Measurements from ENCODE around the gene KIRREL1. TPM values are rescaled to one million over a fixed set of nuclear protein-coding genes. Genes with fewer than 3 reads are reported as not detected.
A peak's percentile ranks its signal among the peaks of the same experiment; 100 is the strongest.

Gene KIRREL1
- total and polyA plus RNA-seq, 5 donors from 2014 or later: not detected

GRCh38 chr1:157966031-157966537 is 27.4 kb upstream of the KIRREL1 start:
- ATAC-seq (ENCODE audit: low read depth in 2 of 2) (no peak), DNase-seq (no peak)
- Histone ChIP-seq H3K9me3 (ENCODE audit: control insufficient read depth in 2 of 2, low read length in 2 of 2) (no peaks in the 10 kb centered on the region), H3K4me1 (ENCODE audit: control insufficient read depth, insufficient read depth, low read length, poor library complexity, severe bottlenecking) (no peaks in the 10 kb centered on the region), H3K4me3 (ENCODE audit: low read depth, low read length) (no peak overlapping the region), H3K36me3 (ENCODE audit: control insufficient read depth, insufficient read depth, low read length) (no peaks in the 10 kb centered on the region), H3K27me3 (ENCODE audit: control insufficient read depth, insufficient read depth, low read length) (peaks cover 4% of the 10 kb centered on the region), H3K27ac (ENCODE audit: insufficient read depth, low read length, poor library complexity, severe bottlenecking) (no peak overlapping the region)
- Mint-ChIP-seq H3K4me1 (no peaks in the 10 kb centered on the region), H3K4me3 (no peak overlapping the region), H3K9me3 (peaks cover 0 to 2% (median 0%) of the 10 kb centered on the region in 7 donors), H3K27me3 (peaks cover 5% of the 10 kb centered on the region), H3K27ac (no peak overlapping the region), H3K36me3 (no peaks in the 10 kb centered on the region)

DNA sequence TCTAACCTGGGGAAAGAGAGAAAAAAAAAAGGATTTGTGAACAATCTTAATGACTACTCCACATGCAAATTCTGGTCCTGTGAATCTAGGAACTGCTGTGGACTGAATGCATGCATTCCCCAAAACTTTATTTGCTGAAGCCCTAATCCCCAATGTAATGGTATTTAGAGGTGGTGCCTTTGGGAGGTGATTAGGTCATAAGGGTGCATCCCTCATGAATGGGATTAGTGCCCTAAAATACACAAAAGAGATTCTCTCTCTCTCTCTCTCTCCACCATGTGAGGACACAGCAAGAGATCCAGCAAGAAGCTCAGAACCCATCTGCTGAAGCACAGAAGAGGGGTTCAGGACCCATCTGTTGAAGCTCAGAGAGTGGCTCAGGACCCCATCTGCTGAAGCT is 26.2 kb upstream of the KIRREL1 start:
- DNase-seq (no peak), ATAC-seq (ENCODE audit: low read depth in 2 of 2) (no peak)
- no peak overlapping the region for H3K27ac ChIP-seq (ENCODE audit: insufficient read depth, low read length, poor library complexity, severe bottlenecking)
- no peaks in the 10 kb centered on the region for H3K36me3 ChIP-seq (ENCODE audit: control insufficient read depth, insufficient read depth, low read length)
- no peaks in the 10 kb centered on the region for H3K4me1 ChIP-seq (ENCODE audit: control insufficient read depth, insufficient read depth, low read length, poor library complexity, severe bottlenecking)
- Mint-ChIP-seq H3K27me3 (peaks cover 8% of the 10 kb centered on the region), H3K27ac (no peak overlapping the region), H3K4me1 (no peaks in the 10 kb centered on the region), H3K36me3 (no peaks in the 10 kb centered on the region), H3K9me3 (peaks cover 0 to 3% (median 0%) of the 10 kb centered on the region in 7 donors), H3K4me3 (no peak overlapping the region)
- H3K9me3 ChIP-seq (ENCODE audit: control insufficient read depth in 2 of 2, low read length in 2 of 2): no peaks in the 10 kb centered on the region
- H3K4me3 ChIP-seq (ENCODE audit: low read depth, low read length): no peak overlapping the region
- peaks cover 2% of the 10 kb centered on the region for H3K27me3 ChIP-seq (ENCODE audit: control insufficient read depth, insufficient read depth, low read length)

- DNase-seq (no peak), ATAC-seq (ENCODE audit: low read depth in 2 of 2) (no peak)
- H3K4me1 ChIP-seq (ENCODE audit: control insufficient read depth, insufficient read depth, low read length, poor library complexity, severe bottlenecking): no peaks in the 10 kb centered on the region
- no peaks in the 10 kb centered on the region for H3K9me3 ChIP-seq (ENCODE audit: control insufficient read depth in 2 of 2, low read length in 2 of 2)
- no peak overlapping the region for H3K4me3 Mint-ChIP-seq
- peaks cover 8% of the 10 kb centered on the region for H3K27me3 Mint-ChIP-seq
- H3K4me1 Mint-ChIP-seq: no peaks in the 10 kb centered on the region
- H3K27me3 ChIP-seq (ENCODE audit: control insufficient read depth, insufficient read depth, low read length): peaks cover 2% of the 10 kb centered on the region
- no peak overlapping the region for H3K27ac ChIP-seq (ENCODE audit: insufficient read depth, low read length, poor library complexity, severe bottlenecking)
- no peak overlapping the region for H3K4me3 ChIP-seq (ENCODE audit: low read depth, low read length)
- H3K36me3 Mint-ChIP-seq: no peaks in the 10 kb centered on the region
- no peaks in the 10 kb centered on the region for H3K36me3 ChIP-seq (ENCODE audit: control insufficient read depth, insufficient read depth, low read length)
- no peak overlapping the region for H3K27ac Mint-ChIP-seq
- H3K9me3 Mint-ChIP-seq: peaks cover 0 to 6% (median 3%) of the 10 kb centered on the region in 7 donors
Measured at GRCh38 chr1:157968508-157968907, 24.9 kb upstream of the KIRREL1 start.

DNA sequence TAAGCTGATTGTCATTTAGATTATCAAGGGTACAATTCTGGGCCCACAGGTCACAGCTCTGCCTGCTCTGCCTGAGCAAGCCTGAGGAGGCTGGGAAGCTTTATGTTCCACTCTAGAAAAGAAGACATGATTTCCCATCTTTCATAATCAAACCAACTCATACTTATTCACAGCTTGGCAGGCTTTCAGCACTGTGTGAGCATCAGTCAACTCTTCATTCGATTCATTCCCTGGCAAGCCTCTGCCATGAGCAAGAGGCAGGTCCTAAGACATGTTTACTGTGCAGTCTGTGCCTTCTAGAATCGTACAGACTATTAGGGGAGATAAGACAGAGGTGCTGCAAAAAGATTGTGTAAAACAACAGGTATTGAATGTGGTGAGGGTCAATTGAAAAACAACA is 24.5 kb upstream of the KIRREL1 start:
- H3K4me1 ChIP-seq (ENCODE audit: control insufficient read depth, insufficient read depth, low read length, poor library complexity, severe bottlenecking): no peaks in the 10 kb centered on the region
- no peaks in the 10 kb centered on the region for H3K9me3 ChIP-seq (ENCODE audit: control insufficient read depth in 2 of 2, low read length in 2 of 2)
- Mint-ChIP-seq H3K4me3 (no peak overlapping the region), H3K9me3 (peaks cover 0 to 10% (median 3%) of the 10 kb centered on the region in 7 donors), H3K27me3 (peaks cover 8% of the 10 kb centered on the region), H3K27ac (no peak overlapping the region), H3K4me1 (no peaks in the 10 kb centered on the region), H3K36me3 (no peaks in the 10 kb centered on the region)
- ATAC-seq (ENCODE audit: low read depth in 2 of 2): no peak
- H3K36me3 ChIP-seq (ENCODE audit: control insufficient read depth, insufficient read depth, low read length): no peaks in the 10 kb centered on the region
- DNase-seq: no peak
- no peaks in the 10 kb centered on the region for H3K27me3 ChIP-seq (ENCODE audit: control insufficient read depth, insufficient read depth, low read length)
- H3K27ac ChIP-seq (ENCODE audit: insufficient read depth, low read length, poor library complexity, severe bottlenecking): no peak overlapping the region
- no peak overlapping the region for H3K4me3 ChIP-seq (ENCODE audit: low read depth, low read length)

- ATAC-seq (ENCODE audit: low read depth in 2 of 2): no peak
- peaks cover 0 to 11% (median 3%) of the 10 kb centered on the region in 7 donors for H3K9me3 Mint-ChIP-seq
- no peak overlapping the region for H3K27ac ChIP-seq (ENCODE audit: insufficient read depth, low read length, poor library complexity, severe bottlenecking)
- H3K36me3 Mint-ChIP-seq: no peaks in the 10 kb centered on the region
- H3K27me3 ChIP-seq (ENCODE audit: control insufficient read depth, insufficient read depth, low read length): no peaks in the 10 kb centered on the region
- peaks cover 8% of the 10 kb centered on the region for H3K27me3 Mint-ChIP-seq
- H3K9me3 ChIP-seq (ENCODE audit: control insufficient read depth in 2 of 2, low read length in 2 of 2): no peaks in the 10 kb centered on the region
- H3K4me3 ChIP-seq (ENCODE audit: low read depth, low read length): no peak overlapping the region
- no peaks in the 10 kb centered on the region for H3K36me3 ChIP-seq (ENCODE audit: control insufficient read depth, insufficient read depth, low read length)
- H3K27ac Mint-ChIP-seq: no peak overlapping the region
- no peak overlapping the region for H3K4me3 Mint-ChIP-seq
- peak in 1 of 3 donors; percentile 8 for DNase-seq
- no peaks in the 10 kb centered on the region for H3K4me1 ChIP-seq (ENCODE audit: control insufficient read depth, insufficient read depth, low read length, poor library complexity, severe bottlenecking)
- no peaks in the 10 kb centered on the region for H3K4me1 Mint-ChIP-seq
Measured at GRCh38 chr1:157969697-157970485, 23.6 kb upstream of the KIRREL1 start.

- Histone ChIP-seq H3K9me3 (ENCODE audit: control insufficient read depth in 2 of 2, low read length in 2 of 2) (no peaks in the 10 kb centered on the region), H3K36me3 (ENCODE audit: control insufficient read depth, insufficient read depth, low read length) (no peaks in the 10 kb centered on the region), H3K4me3 (ENCODE audit: low read depth, low read length) (no peak overlapping the region), H3K4me1 (ENCODE audit: control insufficient read depth, insufficient read depth, low read length, poor library complexity, severe bottlenecking) (no peaks in the 10 kb centered on the region), H3K27ac (ENCODE audit: insufficient read depth, low read length, poor library complexity, severe bottlenecking) (no peak overlapping the region), H3K27me3 (ENCODE audit: control insufficient read depth, insufficient read depth, low read length) (no peaks in the 10 kb centered on the region)
- H3K27me3 Mint-ChIP-seq: peaks cover 14% of the 10 kb centered on the region
- ATAC-seq (ENCODE audit: low read depth in 2 of 2) (no peak), DNase-seq (no peak)
- H3K27ac Mint-ChIP-seq: no peak overlapping the region
- H3K36me3 Mint-ChIP-seq: no peaks in the 10 kb centered on the region
- no peaks in the 10 kb centered on the region for H3K4me1 Mint-ChIP-seq
- no peak overlapping the region for H3K4me3 Mint-ChIP-seq
- peaks cover 0 to 11% (median 3%) of the 10 kb centered on the region in 7 donors for H3K9me3 Mint-ChIP-seq
Measured at GRCh38 chr1:157971769-157972168, 21.7 kb upstream of the KIRREL1 start.

DNA sequence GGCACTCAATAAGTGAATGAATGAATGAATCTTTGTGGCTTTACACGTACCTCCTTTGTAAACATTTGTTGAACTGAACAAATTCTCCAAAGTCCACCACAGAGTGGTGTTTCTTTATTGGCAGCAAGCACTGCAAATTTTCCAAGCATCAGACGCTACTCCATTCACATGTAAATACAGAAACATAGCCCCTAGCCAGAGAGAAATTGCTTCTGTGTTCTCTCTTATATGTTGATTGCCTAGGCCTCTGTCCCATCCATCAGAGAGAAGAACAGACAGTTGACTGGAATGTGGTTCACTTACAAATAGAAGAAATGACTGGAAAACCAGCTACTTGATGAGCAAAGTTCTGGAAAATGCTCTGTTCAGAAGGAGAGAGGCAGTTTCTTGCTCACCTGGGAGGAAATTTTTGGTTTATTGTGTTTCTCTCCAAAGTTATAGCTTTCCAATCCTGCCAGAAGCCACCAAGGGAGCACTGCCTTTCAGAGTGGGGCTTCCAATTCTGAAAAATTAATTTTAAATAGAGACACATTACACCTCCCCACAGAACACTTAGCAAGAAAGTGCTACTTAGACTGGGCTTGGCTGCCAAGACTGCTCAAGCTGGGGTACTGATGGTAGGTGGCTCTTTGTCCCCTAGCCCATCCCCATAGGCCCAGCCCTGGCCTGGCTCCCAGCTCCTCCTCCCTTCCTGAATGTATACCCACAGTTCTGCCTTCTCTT is 18.1 kb upstream of the KIRREL1 start:
- H3K27ac Mint-ChIP-seq: no peak overlapping the region
- H3K9me3 ChIP-seq (ENCODE audit: control insufficient read depth in 2 of 2, low read length in 2 of 2): no peaks in the 10 kb centered on the region
- H3K36me3 Mint-ChIP-seq: no peaks in the 10 kb centered on the region
- H3K4me3 ChIP-seq (ENCODE audit: low read depth, low read length): no peak overlapping the region
- H3K27ac ChIP-seq (ENCODE audit: insufficient read depth, low read length, poor library complexity, severe bottlenecking): no peak overlapping the region
- H3K4me3 Mint-ChIP-seq: no peak overlapping the region
- peaks cover 0 to 11% (median 3%) of the 10 kb centered on the region in 7 donors for H3K9me3 Mint-ChIP-seq
- H3K4me1 ChIP-seq (ENCODE audit: control insufficient read depth, insufficient read depth, low read length, poor library complexity, severe bottlenecking): no peaks in the 10 kb centered on the region
- no peaks in the 10 kb centered on the region for H3K4me1 Mint-ChIP-seq
- H3K27me3 ChIP-seq (ENCODE audit: control insufficient read depth, insufficient read depth, low read length): no peaks in the 10 kb centered on the region
- no peaks in the 10 kb centered on the region for H3K36me3 ChIP-seq (ENCODE audit: control insufficient read depth, insufficient read depth, low read length)
- DNase-seq (no peak), ATAC-seq (ENCODE audit: low read depth in 2 of 2) (no peak)
- H3K27me3 Mint-ChIP-seq: peaks cover 27% of the 10 kb centered on the region

Measured in CD4-positive, CD25-positive, alpha-beta regulatory T cell (primary cell).